GM12878 (cell line): ENCODE results near the gene IFNLR1. TPM values are rescaled to one million over a fixed set of nuclear protein-coding genes. Genes with fewer than 3 reads are reported as not detected.

Experiments used
- ATAC-seq: fragments of 200-7000 bp; cut with Tn5 transposase; 3 replicates; pipeline ENCODE4 v1.9.1; 2020; ENCODE audit warnings: mild to moderate bottlenecking, moderate library complexity
- BruUV-seq: library from RNA; stranded (reverse); fragments of 400-500 nt; replicated peaks from 2 replicates; lab custom pipeline; 2021; lab: Mats Ljungman, UMichigan
- CTCF ChIA-PET: fragments of 300-600 bp; sonication (Branson Sonifier 250); formaldehyde crosslinking; extraction: SDS; loops from one replicate; lab custom pipeline; 2021; ENCODE audit warnings: inconsistent platforms; lab: Yijun Ruan, JAX
- POLR2A ChIA-PET: fragments of 350-600 bp; formaldehyde crosslinking; extraction: SDS; loops from one replicate; lab custom pipeline; 2021; ENCODE audit warnings: inconsistent platforms; lab: Charles Lee
- RAD21 ChIA-PET: fragments of 300-600 bp; sonication (Branson Sonifier 250); formaldehyde crosslinking; loops from one replicate; lab custom pipeline; 2023; ENCODE audit warnings: antibody characterized with exemption; ENCODE audit not compliant: unreplicated experiment; lab: Charles Lee
- SMC1A ChIA-PET: fragments of 300-600 bp; sonication (Branson Sonifier 250); formaldehyde crosslinking; loops from one replicate; lab custom pipeline; 2023; ENCODE audit not compliant: unreplicated experiment, uncharacterized antibody; lab: Charles Lee
- DNase-seq: peaks from one replicate; pipeline ENCODE4 v3.0.0-alpha.2; 2011; ENCODE audit warnings: low read depth, low spot score
- FAIRE-seq: peaks from 3 replicates; lab custom pipeline; 2011; peaks lifted over from hg19 to GRCh38; lab: Jason Lieb, UNC
- H2AFZ ChIP-seq: 2 replicates; pipeline ENCODE4 v1.6.0; 2011; ENCODE audit warnings: low read depth, low read length, control low read depth; ENCODE audit not compliant: control insufficient read depth
- H3K27ac ChIP-seq: 2 replicates; pipeline ENCODE4 v1.5.1; 2011; ENCODE audit warnings: control low read depth; ENCODE audit not compliant: control insufficient read depth, insufficient read depth
- H3K27me3 ChIP-seq, 2 experiments: replicated peaks in 1 of 2; 2 replicates each; pipeline versions ENCODE4 v1.6.0 to v1.6.1; 2011; ENCODE audit warnings: low read length in 1 of 2; ENCODE audit not compliant: control insufficient read depth in 2 of 2, insufficient read depth in 2 of 2
- H3K36me3 ChIP-seq, 2 experiments: 2 replicates each; pipeline ENCODE4 v1.5.1; 2011; ENCODE audit warnings: low read length in 1 of 2; ENCODE audit not compliant: control insufficient read depth in 2 of 2, insufficient read depth in 2 of 2
- H3K4me1 ChIP-seq: 2 replicates; pipeline ENCODE4 v1.6.1; 2011; ENCODE audit warnings: mild to moderate bottlenecking, low read length, moderate library complexity, mixed read lengths; ENCODE audit not compliant: control insufficient read depth, insufficient read depth
- H3K4me2 ChIP-seq: 2 replicates; pipeline ENCODE4 v1.6.0; 2011; ENCODE audit warnings: control low read depth; ENCODE audit not compliant: control insufficient read depth, insufficient read depth
- H3K4me3 ChIP-seq: fragments of 200-600 bp; sonication (generic); 2 replicates; pipeline ENCODE4 v1.5.1; 2016
- H3K79me2 ChIP-seq: 2 replicates; pipeline ENCODE4 v1.6.0; 2011; ENCODE audit warnings: low read length; ENCODE audit not compliant: control insufficient read depth, insufficient read depth
- H3K9ac ChIP-seq: 2 replicates; pipeline ENCODE4 v1.8.0; 2011; ENCODE audit warnings: low read length, control low read depth, mixed read lengths; ENCODE audit not compliant: control insufficient read depth, insufficient read depth
- H3K9me3 ChIP-seq: replicated peaks from 3 replicates; pipeline ENCODE4 v1.5.1; 2011; ENCODE audit warnings: mild to moderate bottlenecking, low read length; ENCODE audit not compliant: control insufficient read depth, insufficient read depth
- H4K20me1 ChIP-seq: 2 replicates; pipeline ENCODE4 v1.6.0; 2011; ENCODE audit not compliant: control insufficient read depth, insufficient read depth
- BMI1 ChIP-seq: fragments of 450-650 bp; IDR thresholded peaks from 2 replicates; pipeline ENCODE4 v1.6.1; 2016; ENCODE audit warnings: mild to moderate bottlenecking, moderate library complexity, borderline replicate concordance
- CREM ChIP-seq: IDR thresholded peaks from 2 replicates; pipeline ENCODE4 v1.6.1; 2014; ENCODE audit warnings: antibody characterized with exemption, low read depth
- EGR1 ChIP-seq, 2 experiments: IDR thresholded peaks; 1 replicate in 1 of 2; 2 replicates in 1 of 2; pipeline ENCODE4 v1.6.1; 2011 to 2012; ENCODE audit warnings: low read depth in 2 of 2, low read length in 2 of 2, borderline replicate concordance in 1 of 2, mild to moderate bottlenecking in 1 of 2, moderate library complexity in 1 of 2
- ETV6 ChIP-seq, 2 experiments: fragments of 450-650 bp in 1 of 2; IDR thresholded peaks in 1 of 2; conservative IDR thresholded peaks in 1 of 2; 2 replicates each; pipeline ENCODE4 v1.6.1; 2014; ENCODE audit warnings: antibody characterized with exemption in 1 of 2, borderline replicate concordance in 1 of 2, low read depth in 1 of 2, mild to moderate bottlenecking in 1 of 2, moderate library complexity in 1 of 2
- JUND ChIP-seq: IDR thresholded peaks from 2 replicates; pipeline ENCODE4 v1.6.1; 2012; ENCODE audit warnings: low read depth, mild to moderate bottlenecking, low read length, improper control_type of control experiment, moderate library complexity
- MEF2B ChIP-seq: fragments of 450-650 bp; IDR thresholded peaks from 2 replicates; pipeline ENCODE4 v1.6.1; 2018; ENCODE audit warnings: mild to moderate bottlenecking, moderate library complexity; ENCODE audit not compliant: partially characterized antibody, poor library complexity, severe bottlenecking
- NFIC ChIP-seq: IDR thresholded peaks from 2 replicates; pipeline ENCODE4 v1.6.1; 2012; ENCODE audit warnings: low read depth, mild to moderate bottlenecking, inconsistent platforms, low read length, moderate library complexity
- POLR2AphosphoS5 ChIP-seq: IDR thresholded peaks from 2 replicates; pipeline ENCODE4 v1.6.1; 2011; ENCODE audit warnings: mild to moderate bottlenecking, low read length, inconsistent platforms
- POU2F2 ChIP-seq: IDR thresholded peaks from 3 replicates; pipeline ENCODE4 v1.6.1; 2011; ENCODE audit warnings: low read depth, mild to moderate bottlenecking, low read length, borderline replicate concordance
- REST ChIP-seq: IDR thresholded peaks from 2 replicates; pipeline ENCODE4 v1.6.1; 2012; ENCODE audit warnings: mild to moderate bottlenecking, low read depth, low read length
- SMC3 ChIP-seq: IDR thresholded peaks from 2 replicates; pipeline ENCODE4 v1.6.1; 2011; ENCODE audit warnings: low read length, improper control_type of control experiment, borderline replicate concordance
- YBX1 ChIP-seq: fragments of 450-650 bp; IDR thresholded peaks from 2 replicates; pipeline ENCODE4 v1.6.1; 2016; ENCODE audit warnings: antibody characterized with exemption
- ZNF207 ChIP-seq: fragments of 450-650 bp; IDR thresholded peaks from 2 replicates; pipeline ENCODE4 v1.6.1; 2014; ENCODE audit warnings: antibody characterized with exemption, mild to moderate bottlenecking, borderline replicate concordance
- ZNF24 ChIP-seq: fragments of 450-650 bp; IDR thresholded peaks from 2 replicates; pipeline ENCODE4 v1.6.1; 2017; ENCODE audit warnings: antibody characterized with exemption, mild to moderate bottlenecking
- WGBS: methylation state at CpG from one replicate; pipeline ENCODE4 v1.1.6; 2016; ENCODE audit warnings: low lambda C conversion rate; ENCODE audit not compliant: insufficient replicate concordance, insufficient coverage; ENCODE audit errors: missing lambda C conversion rate; 5-methylcytosine and 5-hydroxymethylcytosine counted together
- in situ Hi-C: fragments of 300-500 bp; cut with MboI; formaldehyde crosslinking; loops from 9 replicates; pipeline ENCODE4 v1.14.3; 2018; ENCODE audit warnings: mixed read lengths
- intact Hi-C: fragments of 100-400 bp; cut with micrococcal nuclease; formaldehyde crosslinking; loops from one replicate; pipeline ENCODE4 v1.14.2; 2022; ENCODE audit not compliant: unreplicated experiment
- polyA plus RNA-seq, 11 experiments: library from polyadenylated mRNA; depleted of rRNA in 4 of 11; unstranded in 6 of 11; stranded (reverse) in 5 of 11; fragments of >200 nt; fragmentation: Nextera tagmentation in 4 of 11; fragmentation: Illumina TruSeq in 1 of 11; extraction: Ambion mirVana in 4 of 11; extraction: Trizol in 1 of 11; gene quantifications; 1 replicate in 1 of 11; 2 replicates in 10 of 11; pipeline versions ENCODE4 v1.2.1 to v1.2.3, GENCODE V29; 2011 to 2016; ENCODE audit warnings: inconsistent platforms in 2 of 11, missing spikeins in 2 of 11, low read depth in 1 of 11
- total RNA-seq, 4 experiments: library from RNA; depleted of rRNA in 3 of 4; stranded (reverse); fragments of >200 nt in 3 of 4; fragmentation: Illumina TruSeq in 1 of 4; extraction: Trizol in 1 of 4; gene quantifications; 2 replicates each; pipeline versions ENCODE4 v1.2.1 to v1.2.3, GENCODE V29; 2013 to 2021

Gene IFNLR1
- total and polyA plus RNA-seq, 10 of the 15 experiments (the other 5 are each of a cell fraction or from before 2014, with no cell fraction given) = 0.31 to 5.6 (median 3.9) TPM

- Histone ChIP-seq H4K20me1 (no peaks in the 10 kb centered on the region), H3K9me3 (no peaks in the 10 kb centered on the region), H3K4me2 (no peak overlapping the region), H3K27me3 (peaks cover 0 to 3% of the 10 kb centered on the region in 2 experiments; a peak in 2 of 4 replicates), H3K27ac (no peak overlapping the region), H3K9ac (no peak overlapping the region), H3K4me1 (no peaks in the 10 kb centered on the region), H3K79me2 (no peaks in the 10 kb centered on the region), H2AFZ (no peak overlapping the region), H3K36me3 (no peaks in the 10 kb centered on the region), H3K4me3 (no peak overlapping the region)
- no peak for ATAC-seq
- no peak for DNase-seq
- no TSS peak for BruUV-seq
- in situ Hi-C loops (no loop called here), intact Hi-C loops (no loop called here)
- ChIA-PET RAD21 (no interaction called here), CTCF (interaction anchor here (0.8 kb wide), 1 partner anchor 31 kb away, joined by 3 read pairs; no protein-coding TSS in a partner anchor), SMC1A (no interaction called here), POLR2A (no interaction called here)
- WGBS = 10% methylated on average over 5 of the region's 5 CpGs
- TF ChIP-seq EGR1 (IDR thresholded peaks at IDR 0.05; ENCODE audit: borderline replicate concordance in 1 of 2, low read depth in 2 of 2, low read length in 2 of 2) = no peak
- TF ChIP-seq BMI1 = no peak
- TF ChIP-seq ZNF24 = no peak
- TF ChIP-seq JUND = no peak
- no peak for TF ChIP-seq ETV6 (conservative IDR thresholded peaks at IDR 0.05 in 1 of 2, IDR thresholded peaks at IDR 0.05 in 1 of 2; ENCODE audit: borderline replicate concordance in 1 of 2, low read depth in 1 of 2)
- no peak for TF ChIP-seq REST
- TF ChIP-seq YBX1 = no peak
- TF ChIP-seq POU2F2 = no peak
- no peak for TF ChIP-seq POLR2AphosphoS5
- TF ChIP-seq NFIC = no peak
- TF ChIP-seq CREM = no peak
- TF ChIP-seq SMC3 = no peak
- TF ChIP-seq ZNF207 = no peak
- no peak for TF ChIP-seq MEF2B
- FAIRE-seq = no peak
Observed at GRCh38 chr1:24119489-24119858, 67.6 kb downstream of the IFNLR1 start.
